HCT116 (cell line): ENCODE measurements around the gene SLC16A5. TPM values are rescaled to one million over a fixed set of nuclear protein-coding genes. Genes with fewer than 3 reads are reported as not detected.

Source experiments
- ATAC-seq: fragments of 200-7000 bp; cut with Tn5 transposase; 2 replicates; pipeline ENCODE4 v1.9.1; 2020; ENCODE audit warnings: mild to moderate bottlenecking, moderate library complexity
- BruUV-seq: library from RNA; stranded (reverse); fragments of 400-500 nt; replicated peaks from 2 replicates; lab custom pipeline; 2021; lab: Mats Ljungman, UMichigan
- CTCF ChIA-PET: fragments of 300-600 bp; sonication (Branson Sonifier 250); formaldehyde crosslinking; loops from one replicate; lab custom pipeline; 2021; ENCODE audit warnings: antibody characterized with exemption; lab: Charles Lee
- POLR2A ChIA-PET: fragments of 300-600, 350-600 bp; sonication (Branson Sonifier 250); formaldehyde crosslinking; loops from one replicate; lab custom pipeline; 2021; ENCODE audit warnings: antibody characterized with exemption; lab: Charles Lee
- RAD21 ChIA-PET, 2 experiments: fragments of 300-600 bp; sonication (Branson Sonifier 250); formaldehyde crosslinking; loops; one replicate each; lab custom pipeline; 2023; ENCODE audit warnings: low total read pairs in 2 of 2; ENCODE audit not compliant: uncharacterized antibody in 2 of 2, unreplicated experiment in 2 of 2, low non-redundant PET in 1 of 2; lab: Charles Lee
- DNase-seq: peaks from one replicate; pipeline ENCODE4 v3.0.0-alpha.2; 2010; ENCODE audit warnings: low read depth, low spot score
- H2AFZ ChIP-seq: fragments of 200-600 bp; shearing (Covaris generic), sonication (generic); 2 replicates; pipeline ENCODE4 v1.6.1; 2017; ENCODE audit warnings: low read depth, mixed run types, mixed read lengths, antibody characterized with exemption, low read length; ENCODE audit not compliant: poor library complexity, severe bottlenecking
- H3K27ac ChIP-seq: 2 replicates; pipeline ENCODE4 v1.5.1; 2012; ENCODE audit warnings: low read depth, low read length
- H3K27me3 ChIP-seq: fragments of 200-600 bp; sonication (generic); 2 replicates; pipeline ENCODE4 v1.6.1; 2016; ENCODE audit warnings: mixed run types, low read length, mixed read lengths; ENCODE audit not compliant: insufficient read depth
- H3K36me3 ChIP-seq, 2 experiments: fragments of 200-500 bp in 1 of 2; fragments of 200-600 bp in 1 of 2; sonication (Bioruptor generic) in 1 of 2; sonication (generic) in 1 of 2; 2 replicates each; pipeline versions ENCODE4 v1.5.1 to v1.6.1; 2014 to 2016; ENCODE audit warnings: low read length in 2 of 2, inconsistent platforms in 1 of 2, mixed read lengths in 1 of 2, mixed run types in 1 of 2; ENCODE audit not compliant: insufficient read depth in 2 of 2, control insufficient read depth in 1 of 2
- H3K4me1 ChIP-seq, 2 experiments: fragments of 200-600 bp in 1 of 2; sonication (generic) in 1 of 2; 2 replicates each; pipeline versions ENCODE4 v1.5.1 to v1.6.1; 2012 to 2017; ENCODE audit warnings: low read length in 2 of 2, inconsistent platforms in 1 of 2, mild to moderate bottlenecking in 1 of 2, mixed read lengths in 1 of 2, mixed run types in 1 of 2, moderate library complexity in 1 of 2; ENCODE audit not compliant: insufficient read depth in 2 of 2, control insufficient read depth in 1 of 2
- H3K4me2 ChIP-seq: fragments of 200-600 bp; sonication (generic); 2 replicates; pipeline ENCODE4 v1.6.1; 2017; ENCODE audit warnings: mixed run types, low read length, mixed read lengths
- H3K4me3 ChIP-seq, 2 experiments: fragments of 200-600 bp in 1 of 2; sonication (generic) in 1 of 2; replicated peaks in 1 of 2; 2 replicates each; pipeline ENCODE4 v1.5.1; 2011 to 2016; ENCODE audit warnings: low read length in 2 of 2, control low read depth in 1 of 2, low read depth in 1 of 2, mild to moderate bottlenecking in 1 of 2, mixed read lengths in 1 of 2, mixed run types in 1 of 2
- H3K79me2 ChIP-seq: fragments of 200-600 bp; sonication (generic); 2 replicates; pipeline ENCODE4 v1.6.1; 2017; ENCODE audit warnings: mild to moderate bottlenecking, mixed run types, low read length, moderate library complexity, mixed read lengths; ENCODE audit not compliant: insufficient read depth
- H3K9ac ChIP-seq: fragments of 200-600 bp; sonication (generic); 2 replicates; pipeline ENCODE4 v1.6.1; 2016; ENCODE audit warnings: low read length, mixed read lengths
- H3K9me2 ChIP-seq: fragments of 200-600 bp; sonication (generic), shearing (Covaris generic); 2 replicates; pipeline ENCODE4 v1.6.1; 2017; ENCODE audit warnings: mixed run types, mild to moderate bottlenecking, moderate library complexity; ENCODE audit not compliant: insufficient read depth
- H3K9me3 ChIP-seq, 2 experiments: fragments of 200-500 bp in 1 of 2; fragments of 200-600 bp in 1 of 2; sonication (Bioruptor generic) in 1 of 2; sonication (generic) in 1 of 2; 2 replicates each; pipeline ENCODE4 v1.6.1; 2014 to 2017; ENCODE audit warnings: low read length in 2 of 2, mixed read lengths in 2 of 2, inconsistent platforms in 1 of 2, low read depth in 1 of 2, mild to moderate bottlenecking in 1 of 2, mixed run types in 1 of 2, moderate library complexity in 1 of 2; ENCODE audit not compliant: control insufficient read depth in 1 of 2, insufficient read depth in 1 of 2
- H4K20me1 ChIP-seq: fragments of 200-600 bp; sonication (generic), shearing (Covaris generic); 2 replicates; pipeline ENCODE4 v1.6.1; 2017; ENCODE audit warnings: mixed run types, mild to moderate bottlenecking, moderate library complexity; ENCODE audit not compliant: insufficient read depth
- ATF3 ChIP-seq: IDR thresholded peaks from 2 replicates; pipeline ENCODE4 v1.6.1; 2012
- EGR1 ChIP-seq: IDR thresholded peaks from 2 replicates; pipeline ENCODE4 v1.6.1; 2012; ENCODE audit warnings: low read depth
- EZH2phosphoT487 ChIP-seq: fragments of 200-600 bp; IDR thresholded peaks from 2 replicates; pipeline ENCODE4 v1.6.1; 2018; ENCODE audit warnings: antibody characterized with exemption, borderline replicate concordance
- FOSL1 ChIP-seq: IDR thresholded peaks from 2 replicates; pipeline ENCODE4 v1.6.1; 2012; ENCODE audit warnings: low read depth
- JUND ChIP-seq: IDR thresholded peaks from 2 replicates; pipeline ENCODE4 v1.6.1; 2012
- MAX ChIP-seq: IDR thresholded peaks from 2 replicates; pipeline ENCODE4 v1.6.1; 2012
- POLR2A ChIP-seq: IDR thresholded peaks from 2 replicates; pipeline ENCODE4 v1.7.0; 2011; ENCODE audit warnings: borderline replicate concordance; ENCODE audit not compliant: insufficient read depth, insufficient read length; ENCODE audit errors: extremely low read depth
- POLR2AphosphoS5 ChIP-seq: IDR thresholded peaks from 2 replicates; pipeline ENCODE4 v1.6.1; 2011; ENCODE audit warnings: mild to moderate bottlenecking, low read depth, low read length, moderate library complexity
- RAD21 ChIP-seq: IDR thresholded peaks from 2 replicates; pipeline ENCODE4 v1.6.1; 2012; ENCODE audit warnings: low read depth, mild to moderate bottlenecking
- REST ChIP-seq: IDR thresholded peaks from 2 replicates; pipeline ENCODE4 v1.6.1; 2012; ENCODE audit warnings: low read depth
- SIN3A ChIP-seq: IDR thresholded peaks from 2 replicates; pipeline ENCODE4 v1.6.1; 2012; ENCODE audit warnings: low read depth
- SRF ChIP-seq: IDR thresholded peaks from 2 replicates; pipeline ENCODE4 v1.6.1; 2012; ENCODE audit warnings: low read depth
- ZBTB33 ChIP-seq: IDR thresholded peaks from 2 replicates; pipeline ENCODE4 v1.6.1; 2011; ENCODE audit warnings: mild to moderate bottlenecking, low read length, moderate library complexity; ENCODE audit not compliant: insufficient replicate concordance; ENCODE audit errors: extremely low read depth
- ZFX ChIP-seq: fragments of 450-650 bp; IDR thresholded peaks from 2 replicates; pipeline ENCODE4 v1.6.1; 2017
- ZNF274 ChIP-seq: fragments of 200-500 bp; sonication (Bioruptor generic); IDR thresholded peaks from 2 replicates; pipeline ENCODE4 v1.6.1; 2014; ENCODE audit warnings: mild to moderate bottlenecking, low read depth, low read length, inconsistent platforms
- intact Hi-C: fragments of 100-400 bp; cut with micrococcal nuclease; formaldehyde crosslinking; loops from 2 replicates; pipeline ENCODE4 v1.10.0; 2022
- total RNA-seq: library from RNA; stranded (reverse); gene quantifications from one replicate; pipeline ENCODE4 v1.2.1, GENCODE V29; 2021; ENCODE audit not compliant: unreplicated experiment

SLC16A5 gene
- total RNA-seq, 1 experiment from 2014 or later = 79.3 TPM

- Histone ChIP-seq H3K9me3 (no peaks in the 10 kb centered on the region), H3K9ac (peak overlapping the region; percentile 78), H3K9me2 (no peaks in the 10 kb centered on the region), H3K27ac (peak overlapping the region; percentile 93), H3K36me3 (peaks cover 0 to 31% of the 10 kb centered on the region in 2 experiments; a peak in 2 of 4 replicates), H3K27me3 (no peaks in the 10 kb centered on the region), H4K20me1 (no peaks in the 10 kb centered on the region), H3K4me3 (no peak overlapping the region), H2AFZ (no peak overlapping the region), H3K4me2 (peak overlapping the region; percentile 81), H3K4me1 (peaks cover 44 to 78% of the 10 kb centered on the region in 2 experiments), H3K79me2 (peaks cover 87% of the 10 kb centered on the region)
- ATAC-seq (no peak), DNase-seq (no peak)
- CTCF ChIA-PET = interaction anchor here (5.6 kb wide), 1 partner anchor 12 kb away, joined by 75 read pairs; no protein-coding TSS in a partner anchor
- intact Hi-C loops = loop anchor here (2.0 kb wide), 1 partner anchor 73 kb away; no protein-coding TSS in a partner anchor
- BruUV-seq = no TSS peak
- TF ChIP-seq ATF3 = no peak
- TF ChIP-seq JUND = no peak
- no peak for TF ChIP-seq RAD21
- TF ChIP-seq POLR2AphosphoS5 = no peak
- POLR2A ChIA-PET = interaction anchor here (1.8 to 5.0 kb wide), 3 partner anchors 12 to 73 kb away, joined by 4 to 44 read pairs (median 4); no protein-coding TSS in a partner anchor
- RAD21 ChIA-PET = no interaction called here
Measured at GRCh38 chr17:75125984-75126383, 38.2 kb downstream of the SLC16A5 start.

GRCh38 chr17:75126954-75127353 lies 39.2 kb downstream of the SLC16A5 start:
- Histone ChIP-seq H3K4me3 (no peak overlapping the region), H4K20me1 (no peaks in the 10 kb centered on the region), H3K27me3 (no peaks in the 10 kb centered on the region), H3K4me1 (peaks cover 43 to 78% of the 10 kb centered on the region in 2 experiments), H3K9ac (no peak overlapping the region), H2AFZ (no peak overlapping the region), H3K36me3 (peaks cover 0 to 23% of the 10 kb centered on the region in 2 experiments; a peak in 1 of 4 replicates), H3K27ac (no peak overlapping the region), H3K79me2 (peaks cover 85% of the 10 kb centered on the region), H3K4me2 (no peak overlapping the region), H3K9me3 (no peaks in the 10 kb centered on the region), H3K9me2 (no peaks in the 10 kb centered on the region)
- DNase-seq (no peak), ATAC-seq (no peak)
- ChIA-PET RAD21 (no interaction called here), POLR2A (interaction anchor here (0.8 to 1.8 kb wide), 2 partner anchors 13 to 72 kb away, joined by 3 to 4 read pairs; no protein-coding TSS in a partner anchor), CTCF (interaction anchor here (5.6 kb wide), 1 partner anchor 13 kb away, joined by 75 read pairs; no protein-coding TSS in a partner anchor)
- BruUV-seq = no TSS peak
- TF ChIP-seq FOSL1 = no peak
- no peak for TF ChIP-seq ZFX
- TF ChIP-seq ZNF274 = no peak
- no peak for TF ChIP-seq SRF
- TF ChIP-seq ZBTB33 = no peak
- no peak for TF ChIP-seq POLR2A
- no peak for TF ChIP-seq MAX
- TF ChIP-seq SIN3A = no peak
- no peak for TF ChIP-seq REST
- no peak for TF ChIP-seq EGR1
- TF ChIP-seq EZH2phosphoT487 = no peak
- intact Hi-C loops = no loop called here
